GM10847 (cell line): Measurements from ENCODE around the gene SEC23A.

Experiments used
- POLR2A ChIP-seq: IDR thresholded peaks from 2 replicates; pipeline ENCODE4 v1.6.1; 2011; ENCODE audit not compliant: insufficient read length; ENCODE audit errors: extremely low read depth

The SEC23A gene

GRCh38 chr14:39005044-39005880 lies 97.8 kb downstream of the SEC23A start:
- no peak for TF ChIP-seq POLR2A

GRCh38 chr14:38999949-39000348 lies 103.1 kb downstream of the SEC23A start:
- TF ChIP-seq POLR2A = no peak

- TF ChIP-seq POLR2A = no peak
These were observed 108.3 kb downstream of the SEC23A start for GRCh38 chr14:38994731-38995130.

- TF ChIP-seq POLR2A = no peak
These were observed 109.1 kb downstream of the SEC23A start for GRCh38 chr14:38993981-38994380.

GRCh38 chr14:38992067-38992844 lies 110.8 kb downstream of the SEC23A start:
- no peak for TF ChIP-seq POLR2A

GRCh38 chr14:38991299-38991698 lies 111.7 kb downstream of the SEC23A start:
- TF ChIP-seq POLR2A = no peak

GRCh38 chr14:38989922-38990546 lies 113.0 kb downstream of the SEC23A start:
- no peak for TF ChIP-seq POLR2A

GRCh38 chr14:38987781-38988180 lies 115.3 kb downstream of the SEC23A start:
- TF ChIP-seq POLR2A = no peak

- TF ChIP-seq POLR2A = no peak
These were observed 120.2 kb downstream of the SEC23A start for GRCh38 chr14:38982837-38983236.

GRCh38 chr14:38982278-38982677 lies 120.8 kb downstream of the SEC23A start:
- no peak for TF ChIP-seq POLR2A
